A673 (cell line): ENCODE measurements around the gene AKR7A2. TPM values are rescaled to one million over a fixed set of nuclear protein-coding genes. Genes with fewer than 3 reads are reported as not detected.
"Not testable (repeated sequence)": the region's sequence is repeated elsewhere in the genome, so short reads cannot be mapped to it uniquely, and the experiment has no call there.

Experiments
- BruUV-seq: library from RNA; stranded (reverse); fragments of 400-500 nt; replicated peaks from 2 replicates; lab custom pipeline; 2021; lab: Mats Ljungman, UMichigan
- CTCF ChIA-PET: fragments of 300-600 bp; sonication (Branson Sonifier 250); formaldehyde crosslinking; loops from one replicate; lab custom pipeline; 2022; ENCODE audit warnings: antibody characterized with exemption; lab: Charles Lee
- POLR2A ChIA-PET: fragments of 300-600 bp; sonication (Branson Sonifier 250); formaldehyde crosslinking; loops from one replicate; lab custom pipeline; 2022; ENCODE audit warnings: antibody characterized with exemption; ENCODE audit not compliant: low non-redundant PET; lab: Charles Lee
- DNase-seq: peaks from one replicate; pipeline ENCODE4 v3.0.0-alpha.2; 2015; ENCODE audit warnings: low spot score
- H3K27ac ChIP-seq: fragments of 200-600 bp; sonication (generic); 2 replicates; pipeline ENCODE4 v1.5.1; 2016; ENCODE audit warnings: mixed run types, low read depth, mild to moderate bottlenecking, mixed read lengths, antibody characterized with exemption, low read length; ENCODE audit not compliant: poor library complexity, severe bottlenecking
- H3K27me3 ChIP-seq: fragments of 200-600 bp; sonication (generic); replicated peaks from 2 replicates; pipeline ENCODE4 v1.6.1; 2017; ENCODE audit warnings: mixed run types, low read depth, mild to moderate bottlenecking, mixed read lengths, antibody characterized with exemption, low read length; ENCODE audit not compliant: insufficient read depth, poor library complexity
- H3K36me3 ChIP-seq: fragments of 200-600 bp; sonication (generic); 2 replicates; pipeline ENCODE4 v1.6.1; 2016; ENCODE audit warnings: mixed run types, mild to moderate bottlenecking, mixed read lengths, antibody characterized with exemption, low read length; ENCODE audit not compliant: insufficient read depth, poor library complexity, severe bottlenecking
- H3K4me1 ChIP-seq: fragments of 200-600 bp; sonication (generic); 2 replicates; pipeline ENCODE4 v1.6.1; 2017; ENCODE audit warnings: mixed run types, mild to moderate bottlenecking, mixed read lengths, antibody characterized with exemption, low read length; ENCODE audit not compliant: insufficient read depth, poor library complexity, severe bottlenecking
- H3K4me3 ChIP-seq: fragments of 200-600 bp; sonication (generic); 2 replicates; pipeline ENCODE4 v1.5.1; 2016; ENCODE audit warnings: low read depth, mixed run types, mild to moderate bottlenecking, mixed read lengths, low read length; ENCODE audit not compliant: poor library complexity, severe bottlenecking
- H3K9me3 ChIP-seq: fragments of 200-600 bp; sonication (generic); 2 replicates; pipeline ENCODE4 v1.6.1; 2016; ENCODE audit warnings: mixed run types, low read depth, mild to moderate bottlenecking, mixed read lengths, antibody characterized with exemption, low read length; ENCODE audit not compliant: poor library complexity, severe bottlenecking
- CTCF ChIP-seq: fragments of 300-800, 200-600 bp; sonication (generic); conservative IDR thresholded peaks from 2 replicates; pipeline ENCODE4 v1.5.1; 2017; ENCODE audit warnings: low read depth, mild to moderate bottlenecking, antibody characterized with exemption, low read length, moderate library complexity, mixed read lengths
- EZH2 ChIP-seq: fragments of 200-600 bp; sonication (generic); IDR thresholded peaks from 2 replicates; pipeline ENCODE4 v1.6.1; 2017; ENCODE audit warnings: borderline replicate concordance, low read depth, mild to moderate bottlenecking, mixed read lengths, antibody characterized with exemption, low read length; ENCODE audit not compliant: poor library complexity, severe bottlenecking
- intact Hi-C: fragments of 100-400 bp; cut with micrococcal nuclease; formaldehyde crosslinking; loops from one replicate; pipeline ENCODE4 v1.10.0; 2022; ENCODE audit not compliant: unreplicated experiment
- total RNA-seq: library from RNA; stranded (reverse); gene quantifications from 2 replicates; pipeline ENCODE4 v1.2.3, GENCODE V29; 2021

AKR7A2 gene
- total RNA-seq, 1 experiment from 2014 or later = 57.2 TPM

GRCh38 chr1:19283891-19284290 lies 28.1 kb downstream of the AKR7A2 start:
- Histone ChIP-seq H3K4me1 (no peaks in the 10 kb centered on the region), H3K27ac (no peak overlapping the region), H3K9me3 (no peaks in the 10 kb centered on the region), H3K4me3 (no peak overlapping the region), H3K27me3 (no peaks in the 10 kb centered on the region), H3K36me3 (no peaks in the 10 kb centered on the region)
- ChIA-PET CTCF (interaction anchor here (0.6 kb wide), 1 partner anchor 377 kb away, joined by 4 read pairs; no protein-coding TSS in a partner anchor), POLR2A (no interaction called here)
- intact Hi-C loops = no loop called here
- no TSS peak for BruUV-seq
- DNase-seq = no peak
- TF ChIP-seq EZH2 = no peak
- no peak for TF ChIP-seq CTCF

GRCh38 chr1:19274636-19275035 lies 37.3 kb downstream of the AKR7A2 start:
- no peak for DNase-seq
- H3K4me3 ChIP-seq = no peak overlapping the region
- H3K36me3 ChIP-seq = no peaks in the 10 kb centered on the region
- intact Hi-C loops = no loop called here
- H3K27ac ChIP-seq = no peak overlapping the region
- no peaks in the 10 kb centered on the region for H3K27me3 ChIP-seq
- ChIA-PET POLR2A (no interaction called here), CTCF (no interaction called here)
- TF ChIP-seq CTCF = no peak
- TF ChIP-seq EZH2 = no peak
- H3K9me3 ChIP-seq = no peaks in the 10 kb centered on the region
- H3K4me1 ChIP-seq = no peaks in the 10 kb centered on the region
- no TSS peak for BruUV-seq

- H3K4me3 ChIP-seq, DNase-seq, H3K4me1 ChIP-seq, H3K27me3 ChIP-seq, H3K27ac ChIP-seq, H3K9me3 ChIP-seq, BruUV-seq, H3K36me3 ChIP-seq, CTCF ChIA-PET, intact Hi-C loops, POLR2A ChIA-PET: not testable (repeated sequence)
Observed at GRCh38 chr1:19273844-19274531, 38.0 kb downstream of the AKR7A2 start.
